ENCODE results near the gene BARD1. TPM values are rescaled to one million over a fixed set of nuclear protein-coding genes. Genes with fewer than 3 reads are reported as not detected.

The BARD1 gene
- total and polyA plus RNA-seq, 4 donors: 0.54 to 11.3 (median 3.0) TPM

DNA sequence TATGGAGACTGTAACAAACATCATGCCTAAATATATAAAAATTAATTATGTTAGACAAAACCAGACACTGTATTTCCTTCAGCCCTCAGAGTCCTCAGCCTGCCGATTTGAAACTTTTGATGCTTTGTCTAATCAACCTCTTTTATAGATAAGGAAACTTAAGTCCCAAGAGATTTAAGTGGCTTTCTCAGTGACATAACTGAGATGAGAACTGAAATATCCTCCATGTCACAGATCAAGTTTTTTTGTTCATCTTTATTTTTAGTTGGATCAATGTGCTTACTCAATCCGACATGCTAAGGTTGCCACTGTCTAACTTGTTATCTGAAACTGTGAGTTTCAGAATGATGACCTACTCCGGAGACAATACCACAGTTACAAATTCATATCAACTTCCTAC is 72.3 kb downstream of the BARD1 start:
- WGBS: 83% methylated on average over 3 of the region's 3 CpGs
- no peaks in the 10 kb centered on the region for H3K9me3 ChIP-seq (ENCODE audit: control insufficient read depth in 4 of 4, low read length in 3 of 4)
- no peak for DNase-seq (ENCODE audit: low spot score)
- H3K9ac ChIP-seq (ENCODE audit: low read depth in 1 of 2, low read length in 2 of 2): no peak overlapping the region
- H3K4me3 ChIP-seq (ENCODE audit: low read depth in 1 of 3, low read length in 3 of 3): no peak overlapping the region
- no peak overlapping the region for H3K27ac ChIP-seq (ENCODE audit: low read depth in 1 of 2, low read length in 2 of 2)
- no peaks in the 10 kb centered on the region for H3K4me1 ChIP-seq (ENCODE audit: control insufficient read depth in 4 of 4, insufficient read depth in 4 of 4, low read length in 3 of 4)
- H3K27me3 ChIP-seq (ENCODE audit: control insufficient read depth in 4 of 4, insufficient read depth in 4 of 4, low read length in 3 of 4): no peaks in the 10 kb centered on the region
- TF ChIP-seq FOXA1 (IDR thresholded peaks at IDR 0.05): no peak
- no peak for TF ChIP-seq HNF4A (conservative IDR thresholded peaks at IDR 0.05)
- no peak for TF ChIP-seq HNF4G (IDR thresholded peaks at IDR 0.05)
- no peak for TF ChIP-seq GABPA (IDR thresholded peaks at IDR 0.05 in 1 of 2, conservative IDR thresholded peaks at IDR 0.05 in 1 of 2)
- no peak for TF ChIP-seq EGR1 (IDR thresholded peaks at IDR 0.05; ENCODE audit: low read depth in 2 of 2)
- no peaks in the 10 kb centered on the region for H3K36me3 ChIP-seq (ENCODE audit: control insufficient read depth in 4 of 4, insufficient read depth in 3 of 4, low read depth in 1 of 4, low read length in 3 of 4)

GRCh38 chr2:214730800-214731407 is 78.6 kb downstream of the BARD1 start:
- 90% methylated on average over 3 of the region's 3 CpGs for WGBS
- no peaks in the 10 kb centered on the region for H3K4me1 ChIP-seq (ENCODE audit: control insufficient read depth in 4 of 4, insufficient read depth in 4 of 4, low read length in 3 of 4)
- no peak for TF ChIP-seq EGR1 (IDR thresholded peaks at IDR 0.05; ENCODE audit: low read depth in 2 of 2)
- no peak for TF ChIP-seq MAX (IDR thresholded peaks at IDR 0.05)
- TF ChIP-seq HNF4G (IDR thresholded peaks at IDR 0.05): no peak
- no peak for TF ChIP-seq JUND (IDR thresholded peaks at IDR 0.05)
- H3K4me3 ChIP-seq (ENCODE audit: low read depth in 1 of 3, low read length in 3 of 3): no peak overlapping the region
- no peaks in the 10 kb centered on the region for H3K9me3 ChIP-seq (ENCODE audit: control insufficient read depth in 4 of 4, low read length in 3 of 4)
- H3K27ac ChIP-seq (ENCODE audit: low read depth in 1 of 2, low read length in 2 of 2): no peak overlapping the region
- no peak overlapping the region for H3K9ac ChIP-seq (ENCODE audit: low read depth in 1 of 2, low read length in 2 of 2)
- no peaks in the 10 kb centered on the region for H3K36me3 ChIP-seq (ENCODE audit: control insufficient read depth in 4 of 4, insufficient read depth in 3 of 4, low read depth in 1 of 4, low read length in 3 of 4)
- no peak for DNase-seq (ENCODE audit: low spot score)
- H3K27me3 ChIP-seq (ENCODE audit: control insufficient read depth in 4 of 4, insufficient read depth in 4 of 4, low read length in 3 of 4): no peaks in the 10 kb centered on the region

GRCh38 chr2:214730248-214730647 is 79.2 kb downstream of the BARD1 start:
- H3K4me1 ChIP-seq (ENCODE audit: control insufficient read depth in 4 of 4, insufficient read depth in 4 of 4, low read length in 3 of 4): no peaks in the 10 kb centered on the region
- 93% methylated on average over 3 of the region's 3 CpGs for WGBS

More at GRCh38 chr2:214730248-214730647, 79.2 kb downstream of the BARD1 start:
- no peak overlapping the region for H3K27ac ChIP-seq (ENCODE audit: low read depth in 1 of 2, low read length in 2 of 2)
- H3K9ac ChIP-seq (ENCODE audit: low read depth in 1 of 2, low read length in 2 of 2): no peak overlapping the region
- DNase-seq (ENCODE audit: low spot score): no peak
- no peaks in the 10 kb centered on the region for H3K27me3 ChIP-seq (ENCODE audit: control insufficient read depth in 4 of 4, insufficient read depth in 4 of 4, low read length in 3 of 4)
- TF ChIP-seq EGR1 (IDR thresholded peaks at IDR 0.05; ENCODE audit: low read depth in 2 of 2) (no peak), MAX (IDR thresholded peaks at IDR 0.05) (no peak), ATF3 (IDR thresholded peaks at IDR 0.05) (no peak), HNF4G (IDR thresholded peaks at IDR 0.05) (no peak), RAD21 (IDR thresholded peaks at IDR 0.05) (no peak), JUND (IDR thresholded peaks at IDR 0.05) (no peak), GABPA (IDR thresholded peaks at IDR 0.05 in 1 of 2, conservative IDR thresholded peaks at IDR 0.05 in 1 of 2) (no peak), TAF1 (conservative IDR thresholded peaks at IDR 0.05) (no peak), NR2F2 (IDR thresholded peaks at IDR 0.05) (no peak), FOXA1 (IDR thresholded peaks at IDR 0.05) (no peak), YY1 (IDR thresholded peaks at IDR 0.05) (no peak), SP1 (IDR thresholded peaks at IDR 0.05) (no peak), RXRA (IDR thresholded peaks at IDR 0.05) (no peak), REST (IDR thresholded peaks at IDR 0.05) (no peak)
- TF ChIP-seq, protein P1, sequence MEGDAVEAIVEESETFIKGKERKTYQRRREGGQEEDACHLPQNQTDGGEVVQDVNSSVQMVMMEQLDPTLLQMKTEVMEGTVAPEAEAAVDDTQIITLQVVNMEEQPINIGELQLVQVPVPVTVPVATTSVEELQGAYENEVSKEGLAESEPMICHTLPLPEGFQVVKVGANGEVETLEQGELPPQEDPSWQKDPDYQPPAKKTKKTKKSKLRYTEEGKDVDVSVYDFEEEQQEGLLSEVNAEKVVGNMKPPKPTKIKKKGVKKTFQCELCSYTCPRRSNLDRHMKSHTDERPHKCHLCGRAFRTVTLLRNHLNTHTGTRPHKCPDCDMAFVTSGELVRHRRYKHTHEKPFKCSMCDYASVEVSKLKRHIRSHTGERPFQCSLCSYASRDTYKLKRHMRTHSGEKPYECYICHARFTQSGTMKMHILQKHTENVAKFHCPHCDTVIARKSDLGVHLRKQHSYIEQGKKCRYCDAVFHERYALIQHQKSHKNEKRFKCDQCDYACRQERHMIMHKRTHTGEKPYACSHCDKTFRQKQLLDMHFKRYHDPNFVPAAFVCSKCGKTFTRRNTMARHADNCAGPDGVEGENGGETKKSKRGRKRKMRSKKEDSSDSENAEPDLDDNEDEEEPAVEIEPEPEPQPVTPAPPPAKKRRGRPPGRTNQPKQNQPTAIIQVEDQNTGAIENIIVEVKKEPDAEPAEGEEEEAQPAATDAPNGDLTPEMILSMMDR (IDR thresholded peaks at IDR 0.05; ENCODE audit: low read depth, low read length, missing input control): no peak
- H3K9me3 ChIP-seq (ENCODE audit: control insufficient read depth in 4 of 4, low read length in 3 of 4): no peaks in the 10 kb centered on the region
- H3K36me3 ChIP-seq (ENCODE audit: control insufficient read depth in 4 of 4, insufficient read depth in 3 of 4, low read depth in 1 of 4, low read length in 3 of 4): no peaks in the 10 kb centered on the region
- H3K4me3 ChIP-seq (ENCODE audit: low read depth in 1 of 3, low read length in 3 of 3): no peak overlapping the region

Data from liver (tissue), 9 donors.